MM.1S (cell line): ENCODE results near the gene XXYLT1.

Experiments
- CTCF ChIP-seq: fragments of 300-600 bp; sonication (generic); IDR thresholded peaks from 2 replicates; pipeline ENCODE4 v1.5.1; 2016; ENCODE audit warnings: antibody characterized with exemption, low read length, mixed read lengths
- EZH2 ChIP-seq: fragments of 300-600 bp; sonication (generic); optimal IDR thresholded peaks from 2 replicates; pipeline ENCODE3; 2017; ENCODE audit warnings: low read depth, mild to moderate bottlenecking, antibody characterized with exemption, low read length, mixed read lengths
- EZH2phosphoT487 ChIP-seq: fragments of 300-600 bp; sonication (generic); IDR thresholded peaks from 2 replicates; pipeline ENCODE4 v1.6.1; 2018; ENCODE audit warnings: antibody characterized with exemption, low read length

- TF ChIP-seq CTCF (no peak), EZH2 (no peak), EZH2phosphoT487 (no peak)
Observed at GRCh38 chr3:195101927-195102608, 168.9 kb downstream of the XXYLT1 start.
